OCI-M2 (cell line): Measurements from ENCODE around the gene DNAJB1.

Experiments used
- DNase-seq: peaks from one replicate; lab custom pipeline; 2025; ENCODE audit not compliant: unreplicated experiment; lab: John Stamatoyannopoulos, UW

The DNAJB1 gene

DNA sequence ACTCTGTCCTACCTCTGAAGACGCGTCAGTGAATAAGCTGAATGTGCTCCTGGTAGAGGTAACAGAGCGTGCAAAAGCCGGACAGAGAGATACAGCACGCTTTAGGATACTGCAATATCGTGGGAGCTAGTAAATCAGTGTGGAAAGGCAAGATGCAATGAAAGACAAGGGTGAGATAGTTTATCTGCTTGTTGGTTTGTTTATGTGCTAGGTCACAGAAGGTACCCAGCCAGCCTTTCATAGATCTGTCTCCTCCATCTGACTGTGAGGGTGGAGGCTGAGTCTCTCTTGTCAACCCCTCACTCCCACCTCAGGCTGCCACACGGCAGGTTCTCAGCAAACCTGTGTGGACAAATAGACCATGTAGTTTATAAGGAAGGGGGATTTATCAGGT is 21.4 kb downstream of the DNAJB1 start:
- DNase-seq, result no peak

DNA sequence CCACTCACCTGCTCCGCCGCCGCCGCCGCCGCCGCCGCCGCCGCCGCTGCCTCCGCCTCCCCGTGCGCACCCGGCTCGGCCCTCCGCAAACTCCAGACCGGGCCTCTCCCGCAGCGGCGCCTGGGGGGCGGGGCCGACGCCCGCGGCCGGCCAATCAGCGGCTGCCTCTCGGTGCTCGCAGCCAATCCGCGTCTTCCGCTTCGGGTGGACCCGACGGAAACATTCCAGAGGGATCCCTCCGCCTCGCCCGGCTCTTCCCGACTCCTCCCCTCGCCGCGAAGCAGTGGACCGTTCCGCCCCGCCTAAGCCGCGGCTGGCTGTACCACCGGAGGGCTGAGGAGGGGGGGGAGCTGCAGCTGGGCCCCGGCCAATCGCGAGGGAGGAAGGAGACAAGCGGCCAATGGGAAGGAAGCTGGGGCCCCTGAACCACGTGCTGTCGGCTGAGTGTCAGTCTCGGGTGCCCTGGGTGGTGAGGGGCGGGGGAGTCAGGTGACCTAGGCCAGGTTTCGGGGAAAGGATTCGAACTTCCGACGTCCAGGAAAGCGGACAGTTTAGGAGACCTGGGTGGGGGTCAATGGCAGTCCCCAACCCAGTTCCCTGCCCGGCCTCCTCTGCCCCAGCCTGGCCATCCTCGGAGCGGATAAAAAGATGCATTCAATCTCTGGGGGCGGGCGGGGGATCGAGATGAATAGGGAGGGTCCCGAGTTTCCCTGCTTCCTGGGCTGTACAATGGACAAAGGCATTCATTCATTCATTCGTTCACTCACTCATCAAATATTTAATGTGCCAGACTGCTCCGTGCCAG is 22.0 kb downstream of the DNAJB1 start, which contains the start of gene GIPC1:
Gene GIPC1, minus strand, starts transcription at position 99 of the 805 bp plus-strand sequence. CDS start 13,151 bp downstream, outside the sequence.
- DNase-seq, result peak; percentile 94

DNA sequence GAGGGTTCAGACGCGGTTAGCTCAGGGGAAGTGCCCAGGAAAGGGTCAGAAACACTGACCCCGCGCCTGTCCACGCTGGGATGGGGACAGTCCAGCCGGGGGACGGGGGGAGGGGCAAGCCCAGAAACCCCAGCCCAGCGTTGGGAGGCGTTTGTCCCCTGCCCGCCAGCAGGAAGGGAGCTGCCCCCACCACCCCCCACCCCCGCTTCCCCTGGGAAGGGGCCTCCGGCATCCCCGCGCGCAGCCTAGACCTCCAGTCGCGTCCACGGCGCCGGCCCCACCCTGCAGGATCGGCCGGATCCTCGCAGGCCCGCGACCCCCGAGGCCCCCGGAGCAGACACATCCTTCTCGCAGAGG is 22.5 kb downstream of the DNAJB1 start:
- DNase-seq, result no peak

- no peak for DNase-seq
These were observed 23.1 kb downstream of the DNAJB1 start for GRCh38 chr19:14494910-14495671.

DNA sequence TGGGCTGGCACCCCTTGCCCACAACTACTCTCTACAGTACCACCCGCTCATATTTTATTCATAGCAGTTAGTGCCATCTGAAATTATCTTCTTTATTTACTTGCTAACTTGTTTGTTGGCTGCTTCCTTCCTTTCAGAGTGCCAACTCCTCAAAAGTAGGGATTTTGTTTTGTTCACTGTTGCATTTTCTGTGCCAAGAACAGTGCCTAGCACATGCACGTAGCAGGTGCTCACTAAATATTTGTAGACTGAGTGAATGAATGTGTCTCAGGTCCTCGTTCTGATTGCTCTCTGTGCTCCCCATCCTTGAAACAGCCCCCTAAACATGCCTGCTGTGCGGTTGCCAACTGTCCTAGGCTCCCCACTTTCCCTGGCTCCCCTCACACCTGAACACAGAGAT is 23.8 kb downstream of the DNAJB1 start:
- no peak for DNase-seq

- DNase-seq, result no peak
These were observed 25.4 kb downstream of the DNAJB1 start for GRCh38 chr19:14492756-14493337.

GRCh38 chr19:14487370-14488125 is 30.6 kb downstream of the DNAJB1 start:
- no peak for DNase-seq

DNA sequence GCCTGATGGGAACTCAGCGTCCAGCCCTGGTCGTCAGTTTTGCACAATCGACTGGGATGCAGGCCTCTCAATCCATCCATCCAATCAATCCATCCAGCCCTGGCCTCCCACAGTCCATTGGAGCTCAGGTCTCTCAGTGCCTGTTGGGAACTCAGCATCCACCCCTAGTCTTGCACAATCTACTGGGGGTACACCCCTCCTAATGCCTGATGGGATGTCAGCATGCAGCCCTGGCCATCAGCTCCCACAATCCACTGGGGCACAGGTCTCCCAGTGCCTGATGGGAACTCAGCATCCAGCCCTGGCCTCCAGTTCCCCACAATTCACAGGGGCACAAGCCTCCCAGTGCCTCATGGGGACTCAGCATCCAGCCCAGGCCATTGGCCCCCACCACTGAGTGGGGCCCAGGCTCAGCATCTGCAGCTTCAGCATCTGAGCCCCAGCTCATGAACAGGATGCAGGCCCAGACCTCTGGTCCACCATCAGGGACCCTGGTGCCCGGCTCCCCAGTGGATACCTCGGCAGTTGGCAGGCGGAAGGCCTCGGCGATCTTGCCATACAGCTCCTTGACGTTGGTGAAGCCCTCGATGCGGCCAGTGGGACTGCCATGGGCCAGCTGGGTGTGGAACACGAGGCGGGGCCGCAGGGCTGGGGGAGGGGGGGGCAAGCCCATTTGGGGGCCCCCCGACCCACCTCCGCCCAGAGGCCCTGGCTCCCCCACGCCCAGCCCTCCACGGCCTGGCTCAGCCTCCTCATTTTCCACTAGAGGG is 35.8 kb downstream of the DNAJB1 start:
- DNase-seq, result no peak

DNA sequence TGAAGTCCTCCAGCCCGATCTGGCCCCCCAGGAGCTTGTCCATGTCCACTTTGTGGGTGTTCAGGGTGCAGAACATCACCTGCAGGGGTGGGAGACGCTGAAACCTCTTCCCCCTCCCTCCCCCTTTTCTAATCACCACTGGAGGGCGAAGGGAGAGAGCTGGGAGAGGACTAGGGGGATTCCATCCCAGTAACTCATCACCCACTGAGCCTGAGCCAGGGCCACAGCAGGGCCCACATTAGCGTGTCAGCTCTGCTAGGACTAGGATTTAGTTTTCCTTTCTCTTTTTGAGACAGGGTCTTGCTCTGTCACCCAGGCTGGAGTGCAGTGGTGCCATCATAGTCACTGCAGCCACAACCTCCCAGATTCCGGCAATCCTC is 37.5 kb downstream of the DNAJB1 start:
- DNase-seq, result no peak

GRCh38 chr19:14479975-14480699 is 38.1 kb downstream of the DNAJB1 start:
- no peak for DNase-seq

GRCh38 chr19:14479309-14479974 is 38.8 kb downstream of the DNAJB1 start:
- DNase-seq, result no peak

DNA sequence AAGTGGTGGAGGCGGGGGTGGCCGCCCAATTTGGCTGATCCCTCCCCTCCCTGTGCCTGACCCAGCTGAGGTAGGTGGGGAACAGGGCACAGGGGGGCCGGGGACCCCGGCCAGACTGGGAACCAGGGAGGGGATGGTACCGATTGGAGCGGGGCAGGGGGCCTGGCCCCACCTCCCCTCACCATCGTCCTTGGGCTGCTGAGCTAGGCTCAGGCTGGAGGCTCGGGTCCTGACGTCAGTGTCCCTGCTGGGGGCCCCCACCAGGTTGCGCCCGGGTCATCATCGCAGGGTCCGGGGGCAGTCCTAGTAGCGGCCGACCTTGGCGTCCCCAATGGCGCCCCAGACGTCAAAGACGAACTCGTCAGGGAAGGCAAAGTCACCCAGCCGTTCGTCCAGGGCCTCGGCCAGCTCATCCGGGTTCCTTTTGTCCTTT is 40.1 kb downstream of the DNAJB1 start:
- DNase-seq, result no peak

DNA sequence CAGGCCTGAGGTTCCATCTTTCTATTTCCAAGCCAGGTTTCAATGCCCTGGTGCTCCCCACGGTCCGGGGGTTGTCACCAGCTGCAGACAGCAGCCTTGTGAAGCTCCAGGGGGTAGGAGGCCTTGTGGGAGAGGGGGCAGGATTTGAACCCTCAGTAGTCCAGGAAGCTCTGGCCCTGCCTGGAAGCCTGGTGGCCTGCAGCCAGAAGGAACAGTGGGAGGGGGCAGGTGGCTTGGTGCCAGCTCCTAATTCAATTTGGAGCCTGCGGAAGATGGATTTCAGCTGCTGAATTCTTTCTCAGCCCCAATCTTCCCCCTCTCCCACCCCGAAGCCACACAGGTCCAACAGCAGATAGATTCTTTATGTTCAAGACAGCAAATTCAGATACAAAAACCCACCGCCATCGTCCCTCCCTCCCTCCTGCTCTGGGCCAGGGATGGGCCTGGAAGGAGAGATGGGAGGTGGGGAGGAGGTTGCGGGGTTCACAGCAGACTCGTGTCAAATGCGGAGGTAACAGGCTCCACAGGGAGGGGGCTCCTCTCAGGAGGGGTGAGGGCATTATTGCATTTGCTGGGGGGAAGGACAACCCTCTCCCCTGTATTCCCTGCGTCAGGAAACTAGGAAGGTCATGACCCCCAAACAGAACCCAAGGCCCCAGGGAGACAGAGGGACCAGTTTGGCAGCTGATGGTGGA is 40.6 kb downstream of the DNAJB1 start:
- no peak for DNase-seq

GRCh38 chr19:14476673-14477401 is 41.4 kb downstream of the DNAJB1 start:
- DNase-seq, result no peak

GRCh38 chr19:14476327-14476672 is 41.9 kb downstream of the DNAJB1 start:
- no peak for DNase-seq

DNA sequence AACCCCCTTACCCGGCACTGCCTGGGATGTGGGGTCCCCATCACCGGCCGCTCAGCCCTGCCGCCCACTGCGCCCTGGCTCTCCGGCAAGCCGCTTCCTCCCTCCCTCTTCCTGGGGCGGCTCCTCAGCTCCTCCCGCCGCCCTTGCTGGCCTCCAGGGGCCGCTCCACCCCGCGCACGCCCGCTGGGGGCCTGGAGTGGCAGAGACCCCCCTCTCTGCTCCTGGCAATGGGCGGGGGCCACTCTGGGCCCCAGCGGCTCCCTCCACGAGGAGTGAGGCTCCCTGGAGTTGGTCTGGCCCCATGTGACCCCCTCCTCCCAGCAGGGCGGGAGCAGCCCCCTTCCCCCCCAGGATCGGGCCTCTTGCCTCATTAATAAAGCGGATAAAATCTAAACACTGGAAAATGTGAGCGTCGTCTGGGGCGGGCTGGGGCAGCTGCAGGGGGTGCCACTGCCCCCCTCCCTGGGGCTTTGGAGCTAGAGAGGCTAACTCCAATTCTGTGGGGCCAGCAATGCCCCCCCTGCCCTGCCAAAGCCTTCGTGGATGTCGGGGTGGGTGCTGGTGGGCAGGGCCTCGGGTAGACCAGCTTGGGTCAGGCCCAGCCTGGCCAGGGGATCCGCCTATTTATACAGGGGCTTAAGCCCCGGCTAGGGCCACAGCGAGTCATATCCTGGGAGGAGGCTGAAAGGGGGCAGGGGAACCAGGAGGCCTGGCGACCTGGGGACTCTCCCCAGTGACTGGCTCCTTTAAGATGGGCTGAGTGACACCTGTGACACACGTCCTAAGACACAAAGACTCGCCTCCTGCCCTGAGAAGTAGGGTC is 42.7 kb downstream of the DNAJB1 start, which contains the start of gene PTGER1:
Gene PTGER1, minus strand, starts transcription at position 104 of the 823 bp plus-strand sequence. CDS start 1,034 bp downstream, outside the sequence.
- DNase-seq, result no peak

- no peak for DNase-seq
These were observed 43.4 kb downstream of the DNAJB1 start for GRCh38 chr19:14474827-14475226.
